WTC11 (cell line): ENCODE measurements around the gene RNF20.
"Not testable (repeated sequence)": the region's sequence is repeated elsewhere in the genome, so short reads cannot be mapped to it uniquely, and the experiment has no call there.

Source experiments
- ATF2 ChIP-seq: sonication (generic); formaldehyde crosslinking; IDR thresholded peaks from 2 replicates; pipeline ENCODE4 v1.8.1; 2022; ENCODE audit warnings: low read depth, missing genetic modification reagents, borderline replicate concordance
- CDX4 ChIP-seq: fragments of 250-450 bp; sonication (Bioruptor Pico); IDR thresholded peaks from 2 replicates; pipeline ENCODE4 v1.9.0; 2021; ENCODE audit warnings: moderate library complexity, mild to moderate bottlenecking, inconsistent platforms, borderline replicate concordance
- CTCF ChIP-seq: fragments of 200-600 bp; IDR thresholded peaks from 2 replicates; pipeline ENCODE4 v1.8.0; 2022; ENCODE audit warnings: antibody characterized with exemption
- SP1 ChIP-seq: sonication (generic); formaldehyde crosslinking; conservative IDR thresholded peaks from 2 replicates; pipeline ENCODE4 v1.8.1; 2022; ENCODE audit warnings: missing genetic modification reagents
- ZBTB21 ChIP-seq: sonication (generic); formaldehyde crosslinking; IDR thresholded peaks from 2 replicates; pipeline ENCODE4 v1.8.1; 2023; ENCODE audit warnings: mild to moderate bottlenecking, missing genetic modification reagents, borderline replicate concordance
- ZSCAN18 ChIP-seq: fragments of 250-450 bp; sonication (Bioruptor Pico); IDR thresholded peaks from 2 replicates; pipeline ENCODE4 v2.1.2; 2022; ENCODE audit warnings: mild to moderate bottlenecking, moderate library complexity

GRCh38 chr9:101549472-101550098 lies 15.9 kb downstream of the RNF20 start:
- peak; percentile 34; the same call in 1 of the 2 replicates for TF ChIP-seq CTCF
- TF ChIP-seq ZSCAN18 (CRISPR knock-in tag); ZBTB21; CDX4 (CRISPR knock-in tag); ATF2 (CRISPR knock-in tag); SP1 (CRISPR knock-in tag): not testable (repeated sequence)
